Sigmoid colon (tissue), 4 donors: ENCODE data around the gene FASLG.

Experiments used
- CTCF ChIP-seq, 4 experiments: fragments of 450-650 bp in 3 of 4; fragments of 200-600 bp in 1 of 4; IDR thresholded peaks; one replicate each; pipeline ENCODE4 v1.5.1; 2016 to 2019; ENCODE audit warnings: antibody characterized with exemption in 4 of 4, mild to moderate bottlenecking in 3 of 4, moderate library complexity in 2 of 4
- EP300 ChIP-seq, 4 donors: sonication (generic); formaldehyde crosslinking; IDR thresholded peaks; one replicate each; pipeline ENCODE4 v1.6.1; 2017; ENCODE audit warnings: antibody characterized with exemption in 4 of 4

GRCh38 chr1:172700556-172700955 is 41.7 kb downstream of the FASLG start:
- TF ChIP-seq CTCF (IDR thresholded peaks at IDR 0.05): no peak
- no peak for TF ChIP-seq EP300 (IDR thresholded peaks at IDR 0.05)
